Activated B cell treated with CpG ODN at 0.5 μM for 24 hours (primary cell): ENCODE measurements around the gene TP73. TPM values are rescaled to one million over a fixed set of nuclear protein-coding genes. Genes with fewer than 3 reads are reported as not detected.
A peak's percentile ranks its signal among the peaks of the same experiment; 100 is the strongest.

Source experiments
- ATAC-seq: fragments of 200-7000 bp; cut with Tn5 transposase; one replicate; pipeline ENCODE4 v1.10.0; 2021; ENCODE audit warnings: low read depth, mild to moderate bottlenecking, moderate library complexity
- CTCF ChIA-PET: fragments of 350-600 bp; sonication (Branson Sonifier 250); formaldehyde crosslinking; loops from one replicate; lab custom pipeline; 2021; ENCODE audit warnings: antibody characterized with exemption; lab: Charles Lee
- POLR2A ChIA-PET: fragments of 350-600 bp; sonication (Branson Sonifier 250); formaldehyde crosslinking; loops from one replicate; lab custom pipeline; 2021; ENCODE audit warnings: antibody characterized with exemption; lab: Charles Lee
- DNase-seq: peaks from one replicate; pipeline ENCODE4 v3.0.0; 2022
- H3K27ac Mint-ChIP-seq: one replicate; pipeline ENCODE4 v1.8.0; 2020; ENCODE audit warnings: mixed read lengths
- H3K27me3 Mint-ChIP-seq: one replicate; pipeline ENCODE4 v1.8.0; 2021; ENCODE audit warnings: mixed read lengths
- H3K36me3 Mint-ChIP-seq: one replicate; pipeline ENCODE4 v1.8.0; 2021; ENCODE audit warnings: low read depth, mixed read lengths
- H3K4me1 Mint-ChIP-seq: one replicate; pipeline ENCODE4 v1.8.0; 2021; ENCODE audit warnings: mixed read lengths
- H3K4me3 Mint-ChIP-seq: one replicate; pipeline ENCODE4 v1.8.0; 2020; ENCODE audit warnings: mild to moderate bottlenecking, mixed read lengths
- H3K9me3 Mint-ChIP-seq: one replicate; pipeline ENCODE4 v1.8.0; 2020; ENCODE audit warnings: mixed read lengths
- CTCF ChIP-seq: fragments of 200-600 bp; IDR thresholded peaks from one replicate; pipeline ENCODE4 v1.8.0; 2022; ENCODE audit warnings: antibody characterized with exemption, mild to moderate bottlenecking
- intact Hi-C: fragments of 100-400 bp; cut with micrococcal nuclease; formaldehyde crosslinking; loops from one replicate; pipeline ENCODE4 v1.15.1; 2024
- total RNA-seq: library from RNA; stranded (reverse); gene quantifications from 2 replicates; pipeline ENCODE4 v1.2.3, GENCODE V29; 2022

Gene TP73
- total RNA-seq, 1 donor from 2014 or later: 2.6 TPM

GRCh38 chr1:3663999-3664699, 11.8 kb downstream of the TP73 start:
- Mint-ChIP-seq H3K4me1 (peaks cover 50% of the 10 kb centered on the region), H3K36me3 (no peaks in the 10 kb centered on the region), H3K4me3 (peak overlapping the region; percentile 44), H3K27ac (peak overlapping the region; percentile 91), H3K27me3 (no peaks in the 10 kb centered on the region), H3K9me3 (no peaks in the 10 kb centered on the region)
- DNase-seq (no peak), ATAC-seq (no peak)
- intact Hi-C loops: no loop called here
- no peak for TF ChIP-seq CTCF
- POLR2A ChIA-PET: interaction anchor here (0.9 to 4.9 kb wide), 5 partner anchors 8 to 14 kb away, joined by 3 to 89 read pairs (median 3); partner anchors contain the start of gene TP73
- CTCF ChIA-PET: interaction anchor here (0.8 kb wide), 1 partner anchor 44 kb away, joined by 3 read pairs; no protein-coding TSS in a partner anchor

- peaks cover 50% of the 10 kb centered on the region for H3K4me1 Mint-ChIP-seq
- H3K27me3 Mint-ChIP-seq: no peaks in the 10 kb centered on the region
- DNase-seq (no peak), ATAC-seq (no peak)
- peak overlapping the region; percentile 44 for H3K4me3 Mint-ChIP-seq
- H3K27ac Mint-ChIP-seq: peak overlapping the region; percentile 91
- ChIA-PET CTCF (interaction anchor here (2.2 kb wide), 1 partner anchor 12 kb away, joined by 9 read pairs; no protein-coding TSS in a partner anchor), POLR2A (interaction anchor here (0.9 to 4.9 kb wide), 5 partner anchors 9 to 14 kb away, joined by 3 to 89 read pairs (median 3); partner anchors contain the start of gene TP73)
- H3K9me3 Mint-ChIP-seq: no peaks in the 10 kb centered on the region
- intact Hi-C loops: no loop called here
- no peak for TF ChIP-seq CTCF
- no peaks in the 10 kb centered on the region for H3K36me3 Mint-ChIP-seq
Measured at GRCh38 chr1:3664700-3665375, 12.5 kb downstream of the TP73 start.

GRCh38 chr1:3668148-3668547, 15.8 kb downstream of the TP73 start:
- no peak for TF ChIP-seq CTCF
- Mint-ChIP-seq H3K4me1 (peaks cover 63% of the 10 kb centered on the region), H3K36me3 (no peaks in the 10 kb centered on the region), H3K9me3 (no peaks in the 10 kb centered on the region), H3K27ac (peak overlapping the region; percentile 15), H3K4me3 (no peak overlapping the region), H3K27me3 (no peaks in the 10 kb centered on the region)
- CTCF ChIA-PET: no interaction called here
- POLR2A ChIA-PET: interaction anchor here (1.3 to 4.9 kb wide), 4 partner anchors 9 to 19 kb away, joined by 4 to 89 read pairs (median 26); partner anchors contain the start of gene WRAP73
- no peak for DNase-seq
- no peak for ATAC-seq
- intact Hi-C loops: no loop called here

- POLR2A ChIA-PET: interaction anchor here (0.7 to 4.9 kb wide), 3 partner anchors 9 to 12 kb away, joined by 4 to 89 read pairs (median 4); no protein-coding TSS in a partner anchor
- TF ChIP-seq CTCF: no peak
- Mint-ChIP-seq H3K27ac (peak overlapping the region; percentile 15), H3K9me3 (no peaks in the 10 kb centered on the region), H3K27me3 (no peaks in the 10 kb centered on the region), H3K4me3 (no peak overlapping the region), H3K4me1 (peaks cover 69% of the 10 kb centered on the region), H3K36me3 (no peaks in the 10 kb centered on the region)
- no peak for DNase-seq
- CTCF ChIA-PET: no interaction called here
- intact Hi-C loops: no loop called here
- ATAC-seq: no peak
Measured at GRCh38 chr1:3668585-3669300, 16.4 kb downstream of the TP73 start.
